ENCODE results near the gene EGLN3. TPM values are rescaled to one million over a fixed set of nuclear protein-coding genes. Genes with fewer than 3 reads are reported as not detected.
"Not testable (repeated sequence)": the region's sequence is repeated elsewhere in the genome, so short reads cannot be mapped to it uniquely, and the experiment has no call there.

The EGLN3 gene
- total RNA-seq, 4 donors from 2014 or later, result 3.1 to 19.2 (median 4.7) TPM

- no peak for ATAC-seq (ENCODE audit: low FRiP score)
Measured at GRCh38 chr14:33963892-33964291, 13.0 kb upstream of the EGLN3 start.

GRCh38 chr14:33962466-33962865 lies 11.6 kb upstream of the EGLN3 start:
- not testable (repeated sequence) for DNase-seq (ENCODE audit: low spot score); ATAC-seq (ENCODE audit: low FRiP score)

More at GRCh38 chr14:33963892-33964291, 13.0 kb upstream of the EGLN3 start:
- no peak for DNase-seq (ENCODE audit: low spot score)
- no peak for TF ChIP-seq CTCF (IDR thresholded peaks at IDR 0.05)

- TF ChIP-seq CTCF (IDR thresholded peaks at IDR 0.05), result no peak
- DNase-seq (ENCODE audit: low spot score), result no peak
- no peak for ATAC-seq (ENCODE audit: low FRiP score)
Measured at GRCh38 chr14:33962016-33962415, 11.1 kb upstream of the EGLN3 start.

- TF ChIP-seq CTCF (IDR thresholded peaks at IDR 0.05), result no peak
- ATAC-seq (ENCODE audit: low FRiP score) (no peak), DNase-seq (ENCODE audit: low spot score) (no peak)
Measured at GRCh38 chr14:33959692-33960151, 8.8 kb upstream of the EGLN3 start.

- ATAC-seq (ENCODE audit: low FRiP score) (no peak), DNase-seq (ENCODE audit: low spot score) (no peak)
- no peak for TF ChIP-seq CTCF (IDR thresholded peaks at IDR 0.05)
Measured at GRCh38 chr14:33958605-33959226, 7.8 kb upstream of the EGLN3 start.

- no peak for TF ChIP-seq CTCF (IDR thresholded peaks at IDR 0.05)
- DNase-seq (ENCODE audit: low spot score) (no peak), ATAC-seq (ENCODE audit: low FRiP score) (no peak)
Measured at GRCh38 chr14:33957993-33958392, 7.1 kb upstream of the EGLN3 start.

GRCh38 chr14:33957299-33957698 lies 6.4 kb upstream of the EGLN3 start:
- no peak for DNase-seq (ENCODE audit: low spot score)
- ATAC-seq (ENCODE audit: low FRiP score), result no peak
- TF ChIP-seq CTCF (IDR thresholded peaks at IDR 0.05), result no peak

Measured in omental fat pad (tissue), 4 donors.